Breast epithelium (tissue), 3 donors: ENCODE measurements around the gene LONP2.

Source experiments
- POLR2A ChIP-seq: fragments of 450-650 bp; IDR thresholded peaks from one replicate; pipeline ENCODE4 v1.6.1; 2016; ENCODE audit warnings: antibody characterized with exemption, mild to moderate bottlenecking, moderate library complexity
- TF ChIP-seq, protein P1 (sequence below), 3 donors: fragments of 450-650 bp; IDR thresholded peaks; one replicate each; pipeline ENCODE4 v1.5.1; 2016 to 2017; ENCODE audit warnings: antibody characterized with exemption in 3 of 3, mild to moderate bottlenecking in 3 of 3, moderate library complexity in 3 of 3

DNA sequence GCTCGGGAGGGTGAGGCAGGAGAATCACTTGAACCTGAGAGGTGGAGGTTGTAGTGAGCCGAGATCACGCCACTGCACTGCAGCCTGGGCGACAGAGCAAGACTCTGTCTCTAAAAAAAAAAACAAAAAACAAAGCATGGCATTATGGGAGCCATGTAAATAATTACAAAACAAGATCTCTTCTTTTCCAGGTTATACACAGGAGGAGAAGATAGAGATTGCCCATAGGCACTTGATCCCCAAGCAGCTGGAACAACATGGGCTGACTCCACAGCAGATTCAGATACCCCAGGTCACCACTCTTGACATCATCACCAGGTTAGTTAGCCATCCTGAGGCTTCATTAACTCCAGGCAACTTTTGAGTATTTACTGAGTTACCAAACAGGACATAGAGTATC is 55.4 kb downstream of the LONP2 start:
- TF ChIP-seq, protein P1, sequence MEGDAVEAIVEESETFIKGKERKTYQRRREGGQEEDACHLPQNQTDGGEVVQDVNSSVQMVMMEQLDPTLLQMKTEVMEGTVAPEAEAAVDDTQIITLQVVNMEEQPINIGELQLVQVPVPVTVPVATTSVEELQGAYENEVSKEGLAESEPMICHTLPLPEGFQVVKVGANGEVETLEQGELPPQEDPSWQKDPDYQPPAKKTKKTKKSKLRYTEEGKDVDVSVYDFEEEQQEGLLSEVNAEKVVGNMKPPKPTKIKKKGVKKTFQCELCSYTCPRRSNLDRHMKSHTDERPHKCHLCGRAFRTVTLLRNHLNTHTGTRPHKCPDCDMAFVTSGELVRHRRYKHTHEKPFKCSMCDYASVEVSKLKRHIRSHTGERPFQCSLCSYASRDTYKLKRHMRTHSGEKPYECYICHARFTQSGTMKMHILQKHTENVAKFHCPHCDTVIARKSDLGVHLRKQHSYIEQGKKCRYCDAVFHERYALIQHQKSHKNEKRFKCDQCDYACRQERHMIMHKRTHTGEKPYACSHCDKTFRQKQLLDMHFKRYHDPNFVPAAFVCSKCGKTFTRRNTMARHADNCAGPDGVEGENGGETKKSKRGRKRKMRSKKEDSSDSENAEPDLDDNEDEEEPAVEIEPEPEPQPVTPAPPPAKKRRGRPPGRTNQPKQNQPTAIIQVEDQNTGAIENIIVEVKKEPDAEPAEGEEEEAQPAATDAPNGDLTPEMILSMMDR (IDR thresholded peaks at IDR 0.05), result no peak
- TF ChIP-seq POLR2A, result no peak
